Astrocyte of the cerebellum (primary cell): ENCODE measurements around the gene CISD1.
A peak's percentile ranks its signal among the peaks of the same experiment; 100 is the strongest.
"Not testable (repeated sequence)": the region's sequence is repeated elsewhere in the genome, so short reads cannot be mapped to it uniquely, and the experiment has no call there.

Experiments used
- DNase-seq: peaks from one replicate; pipeline ENCODE4 v3.0.0-alpha.2; 2011; ENCODE audit warnings: low read depth
- H3K4me3 ChIP-seq: 2 replicates; pipeline ENCODE4 v1.5.1; 2011; ENCODE audit warnings: mild to moderate bottlenecking, low read depth, low read length, moderate library complexity
- CTCF ChIP-seq: IDR thresholded peaks from 2 replicates; pipeline ENCODE4 v1.5.1; 2012; ENCODE audit warnings: low read length, low read depth, moderate library complexity, mild to moderate bottlenecking; ENCODE audit errors: missing control alignments
- in situ Hi-C: cut with HindIII; loops from 2 replicates; pipeline ENCODE4 v1.10.0; 2017; ENCODE audit warnings: low sequenced_read_pairs

Gene CISD1

GRCh38 chr10:58254644-58255043 lies 14.3 kb upstream of the CISD1 start:
- in situ Hi-C loops, result no loop called here
- DNase-seq, result no peak
- H3K4me3 ChIP-seq, result no peak overlapping the region
- no peak for TF ChIP-seq CTCF

GRCh38 chr10:58256013-58256780 lies 12.8 kb upstream of the CISD1 start:
- H3K4me3 ChIP-seq, DNase-seq, in situ Hi-C loops: not testable (repeated sequence)

GRCh38 chr10:58258977-58259692 lies 9.8 kb upstream of the CISD1 start:
- no peak for DNase-seq
- no peak overlapping the region for H3K4me3 ChIP-seq
- in situ Hi-C loops, result no loop called here
- TF ChIP-seq CTCF, result peak; percentile 18

GRCh38 chr10:58260334-58260733 lies 8.6 kb upstream of the CISD1 start:
- in situ Hi-C loops, result no loop called here
- no peak for DNase-seq
- no peak for TF ChIP-seq CTCF
- no peak overlapping the region for H3K4me3 ChIP-seq

GRCh38 chr10:58262766-58263165 lies 6.2 kb upstream of the CISD1 start:
- no peak for DNase-seq
- in situ Hi-C loops, result no loop called here
- no peak overlapping the region for H3K4me3 ChIP-seq
- no peak for TF ChIP-seq CTCF

- no peak overlapping the region for H3K4me3 ChIP-seq
- in situ Hi-C loops, result no loop called here
- no peak for TF ChIP-seq CTCF
- no peak for DNase-seq
Measured at GRCh38 chr10:58264780-58265179, 4.2 kb upstream of the CISD1 start.

GRCh38 chr10:58265249-58265648 lies 3.7 kb upstream of the CISD1 start:
- in situ Hi-C loops, result no loop called here
- TF ChIP-seq CTCF, result no peak
- no peak for DNase-seq
- no peak overlapping the region for H3K4me3 ChIP-seq
